A549 (cell line): ENCODE results near the gene TMEM119.

Source experiments
- CTCF ChIP-seq: fragments of >200 bp; sonication (Bioruptor Twin); formaldehyde crosslinking; IDR thresholded peaks from 3 replicates; pipeline ENCODE4 v1.5.1; 2016
- ESRRA ChIP-seq: fragments of 150-350 bp; IDR thresholded peaks from 2 replicates; pipeline ENCODE4 v1.6.1; 2014; ENCODE audit warnings: mild to moderate bottlenecking, low read length, borderline replicate concordance
- POLR2A ChIP-seq: IDR thresholded peaks from 2 replicates; pipeline ENCODE4 v1.6.1; 2012; ENCODE audit warnings: mild to moderate bottlenecking, low read length
- ZNF302 ChIP-seq: fragments of 250-450 bp; sonication (Bioruptor Pico); IDR thresholded peaks from 2 replicates; pipeline ENCODE4 v1.9.0; 2021; ENCODE audit warnings: inconsistent platforms, mild to moderate bottlenecking, moderate library complexity
- TF ChIP-seq, protein P1 (sequence below): IDR thresholded peaks from 2 replicates; pipeline ENCODE4 v1.6.1; 2012

DNA sequence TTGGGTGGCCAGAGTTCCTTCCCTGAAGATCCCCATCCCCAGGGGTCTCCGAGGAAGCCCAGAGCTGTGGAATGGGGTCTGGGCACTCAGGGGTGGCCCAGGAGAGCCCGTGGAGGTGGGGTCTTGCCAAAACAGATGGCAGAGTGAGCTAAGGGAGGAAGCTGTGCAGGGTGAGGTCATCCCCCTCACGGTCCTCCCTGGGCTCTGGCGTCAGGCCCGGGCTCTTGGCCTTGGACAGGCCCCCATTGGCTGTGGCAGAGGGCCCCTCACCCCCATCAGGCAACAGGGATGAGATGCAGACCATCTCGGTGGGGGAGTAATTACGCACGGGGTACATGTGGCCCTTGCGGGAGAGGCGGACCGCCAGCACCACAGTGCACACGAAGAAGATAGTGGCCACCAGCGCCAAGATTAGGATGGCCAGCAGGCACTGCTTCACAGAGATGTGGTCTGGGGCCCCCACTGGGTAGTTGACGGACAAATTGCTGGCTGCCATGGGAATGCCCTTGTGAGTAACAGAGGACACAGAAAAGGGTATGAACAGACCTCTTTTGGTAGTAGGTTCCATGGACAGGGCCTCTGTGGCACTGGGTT, 25.1 kb upstream of the TMEM119 start:
- TF ChIP-seq CTCF (no peak), ESRRA (no peak), ZNF302 (CRISPR knock-in tag) (no peak), POLR2A (no peak)
- TF ChIP-seq, protein P1, sequence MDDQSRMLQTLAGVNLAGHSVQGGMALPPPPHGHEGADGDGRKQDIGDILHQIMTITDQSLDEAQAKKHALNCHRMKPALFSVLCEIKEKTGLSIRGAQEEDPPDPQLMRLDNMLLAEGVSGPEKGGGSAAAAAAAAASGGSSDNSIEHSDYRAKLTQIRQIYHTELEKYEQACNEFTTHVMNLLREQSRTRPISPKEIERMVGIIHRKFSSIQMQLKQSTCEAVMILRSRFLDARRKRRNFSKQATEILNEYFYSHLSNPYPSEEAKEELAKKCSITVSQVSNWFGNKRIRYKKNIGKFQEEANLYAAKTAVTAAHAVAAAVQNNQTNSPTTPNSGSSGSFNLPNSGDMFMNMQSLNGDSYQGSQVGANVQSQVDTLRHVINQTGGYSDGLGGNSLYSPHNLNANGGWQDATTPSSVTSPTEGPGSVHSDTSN: no peak
